HepG2 (cell line): Measurements from ENCODE around the gene NGDN. TPM values are rescaled to one million over a fixed set of nuclear protein-coding genes. Genes with fewer than 3 reads are reported as not detected.

ENCODE experiments used
- ATAC-seq: fragments of 200-7000 bp; cut with Tn5 transposase; 3 replicates; pipeline ENCODE4 v1.9.1; 2020; ENCODE audit warnings: mild to moderate bottlenecking, moderate library complexity
- BruUV-seq: library from RNA; stranded (reverse); fragments of 400-500 nt; replicated peaks from 2 replicates; lab custom pipeline; 2021; lab: Mats Ljungman, UMichigan
- CTCF ChIA-PET: fragments of 300-600 bp; formaldehyde crosslinking; extraction: SDS; loops from one replicate; lab custom pipeline; 2021; ENCODE audit warnings: low total read pairs, inconsistent platforms, low intra/inter-chr PET ratio; lab: Yijun Ruan, JAX
- POLR2A ChIA-PET: fragments of 350-600 bp; sonication (Branson Sonifier 250); formaldehyde crosslinking; loops from one replicate; lab custom pipeline; 2020; ENCODE audit warnings: antibody characterized with exemption, inconsistent platforms; lab: Yijun Ruan, JAX
- DNase-seq: peaks from one replicate; pipeline ENCODE4 v3.0.0-alpha.2; 2015; ENCODE audit warnings: low spot score
- FAIRE-seq: peaks from 3 replicates; lab custom pipeline; 2011; peaks lifted over from hg19 to GRCh38; lab: Jason Lieb, UNC
- H2AFZ ChIP-seq: one replicate; pipeline ENCODE4 v1.6.1; 2011; ENCODE audit warnings: low read length, inconsistent platforms
- H3K27ac ChIP-seq: fragments of 300-600 bp; 3 replicates; pipeline ENCODE4 v1.8.0; 2011; ENCODE audit warnings: mixed run types, mild to moderate bottlenecking, mixed read lengths, low read length, inconsistent platforms; ENCODE audit not compliant: insufficient read depth; ENCODE audit errors: extremely low read length
- H3K27me3 ChIP-seq, 2 experiments: fragments of 200-600 bp in 1 of 2; 2 replicates in 1 of 2; 3 replicates in 1 of 2; pipeline versions ENCODE4 v1.6.0 to v1.8.0; 2011; ENCODE audit warnings: low read length in 2 of 2, mild to moderate bottlenecking in 2 of 2, moderate library complexity in 2 of 2, inconsistent platforms in 1 of 2; ENCODE audit not compliant: insufficient read depth in 2 of 2, control insufficient read depth in 1 of 2
- H3K36me3 ChIP-seq, 2 experiments: fragments of 200-600 bp in 1 of 2; replicated peaks in 1 of 2; 2 replicates in 1 of 2; 3 replicates in 1 of 2; pipeline versions ENCODE4 v1.5.1 to v1.8.0; 2011; ENCODE audit warnings: low read length in 2 of 2, inconsistent platforms in 1 of 2; ENCODE audit not compliant: insufficient read depth in 2 of 2, control insufficient read depth in 1 of 2
- H3K4me1 ChIP-seq: 2 replicates; pipeline ENCODE4 v1.5.1; 2012; ENCODE audit warnings: low read length, inconsistent platforms; ENCODE audit not compliant: insufficient read depth
- H3K4me2 ChIP-seq: 2 replicates; pipeline ENCODE4 v1.6.0; 2011; ENCODE audit warnings: low read depth, low read length, inconsistent platforms
- H3K4me3 ChIP-seq, 3 experiments: fragments of 200-600 bp in 1 of 3; sonication (generic), shearing (Covaris generic) in 1 of 3; replicated peaks in 1 of 3; 2 replicates each; pipeline ENCODE4 v1.5.1; 2011 to 2016; ENCODE audit warnings: low read length in 3 of 3, inconsistent platforms in 2 of 3, low read depth in 2 of 3, mild to moderate bottlenecking in 2 of 3, control low read depth in 1 of 3, mixed read lengths in 1 of 3; ENCODE audit not compliant: insufficient read depth in 1 of 3
- H3K79me2 ChIP-seq: one replicate; pipeline ENCODE4 v1.6.1; 2011; ENCODE audit warnings: low read length, inconsistent platforms; ENCODE audit not compliant: insufficient read depth
- H3K9ac ChIP-seq: 2 replicates; pipeline ENCODE4 v1.6.0; 2011; ENCODE audit warnings: mild to moderate bottlenecking, low read depth, low read length, inconsistent platforms; ENCODE audit not compliant: insufficient read depth
- H3K9me3 ChIP-seq: 2 replicates; pipeline ENCODE4 v1.5.1; 2012; ENCODE audit warnings: mild to moderate bottlenecking, low read length
- H4K20me1 ChIP-seq: 2 replicates; pipeline ENCODE4 v1.6.0; 2011; ENCODE audit warnings: inconsistent platforms, mild to moderate bottlenecking, low read length, moderate library complexity; ENCODE audit not compliant: insufficient read depth
- HBP1 ChIP-seq: IDR thresholded peaks from 2 replicates; pipeline ENCODE4 v1.6.1; 2016; ENCODE audit warnings: low read depth, control low read depth
- HDAC6 ChIP-seq: fragments of 200-600 bp; sonication (generic); IDR thresholded peaks from 2 replicates; pipeline ENCODE4 v1.7.0; 2017; ENCODE audit warnings: mild to moderate bottlenecking, antibody characterized with exemption, low read length, low read depth
- HHEX ChIP-seq: IDR thresholded peaks from 2 replicates; pipeline ENCODE4 v1.6.1; 2016; ENCODE audit warnings: control low read depth
- HNRNPL ChIP-seq: fragments of 200-400 bp; formaldehyde crosslinking; IDR thresholded peaks from 2 replicates; pipeline ENCODE4 v1.6.1; 2017; ENCODE audit warnings: mild to moderate bottlenecking, low read depth, low read length
- NFIB ChIP-seq: sonication (generic); formaldehyde crosslinking; IDR thresholded peaks from 2 replicates; pipeline ENCODE4 v1.9.0; 2021; ENCODE audit warnings: missing genetic modification reagents, mild to moderate bottlenecking, borderline replicate concordance
- SKI ChIP-seq: fragments of 450-650 bp; IDR thresholded peaks from one replicate; pipeline ENCODE4 v1.6.1; 2018; ENCODE audit warnings: mild to moderate bottlenecking; ENCODE audit not compliant: partially characterized antibody
- TRIM24 ChIP-seq: sonication (generic); formaldehyde crosslinking; IDR thresholded peaks from 2 replicates; pipeline ENCODE4 v1.8.0; 2022; ENCODE audit warnings: mild to moderate bottlenecking, missing genetic modification reagents
- ZBTB49 ChIP-seq: sonication (generic); formaldehyde crosslinking; IDR thresholded peaks from 2 replicates; pipeline ENCODE4 v1.4.0; 2020; ENCODE audit warnings: missing genetic modification reagents, borderline replicate concordance
- ZNF205 ChIP-seq: IDR thresholded peaks from 2 replicates; pipeline ENCODE4 v1.6.1; 2018; ENCODE audit warnings: missing biosample characterization, missing genetic modification reagents
- ZNF337 ChIP-seq: sonication (generic); formaldehyde crosslinking; IDR thresholded peaks from 2 replicates; pipeline ENCODE4 v1.5.1; 2020; ENCODE audit warnings: missing genetic modification reagents, low read depth, mild to moderate bottlenecking, borderline replicate concordance
- ZNF432 ChIP-seq: sonication (generic); formaldehyde crosslinking; IDR thresholded peaks from 2 replicates; pipeline ENCODE4 v1.5.0; 2020; ENCODE audit warnings: missing genetic modification reagents, mild to moderate bottlenecking, borderline replicate concordance
- ZNF619 ChIP-seq: sonication (generic); formaldehyde crosslinking; IDR thresholded peaks from 2 replicates; pipeline ENCODE4 v1.4.0; 2020; ENCODE audit warnings: mild to moderate bottlenecking, missing genetic modification reagents
- ZNF713 ChIP-seq: sonication (generic); formaldehyde crosslinking; IDR thresholded peaks from 2 replicates; pipeline ENCODE4 v1.4.0; 2020; ENCODE audit warnings: mild to moderate bottlenecking, missing genetic modification reagents
- WGBS: methylation state at CpG from one replicate; pipeline ENCODE4 v1.1.6; 2017; ENCODE audit warnings: low lambda C conversion rate; 5-methylcytosine and 5-hydroxymethylcytosine counted together
- in situ Hi-C: cut with HindIII; loops from 2 replicates; pipeline ENCODE4 v1.10.0; 2017; ENCODE audit warnings: low pct_unique_long_range_greater_than_20kb; ENCODE audit not compliant: extremely low pct_ligation_motif_present
- intact Hi-C: fragments of 100-400 bp; cut with micrococcal nuclease; formaldehyde crosslinking; loops from one replicate; pipeline ENCODE4 v1.10.0; 2022; ENCODE audit not compliant: unreplicated experiment
- polyA plus RNA-seq, 8 experiments: library from polyadenylated mRNA; depleted of rRNA in 3 of 8; stranded (reverse) in 7 of 8; unstranded in 1 of 8; fragments of >200 nt; fragmentation: Illumina TruSeq in 4 of 8; extraction: Trizol in 4 of 8; gene quantifications; 2 replicates each; pipeline versions ENCODE4 v1.2.1 to v1.2.3, GENCODE V29; 2011 to 2016; ENCODE audit warnings: low read depth in 4 of 8, missing spikeins in 1 of 8, mixed read lengths in 1 of 8; ENCODE audit not compliant: insufficient read depth in 1 of 8
- total RNA-seq, 5 experiments: library from RNA; depleted of rRNA; stranded (reverse); fragments of >200 nt; fragmentation: Illumina TruSeq; extraction: Trizol; gene quantifications; 2 replicates each; pipeline ENCODE4 v1.2.3, GENCODE V29; 2016; ENCODE audit warnings: low read depth in 1 of 5

Gene NGDN
- total and polyA plus RNA-seq, 2 of the 13 experiments (the other 11 are each of a cell fraction or from before 2014, with no cell fraction given), result 154 to 216 TPM

GRCh38 chr14:23442721-23443356 lies 26.7 kb upstream of the NGDN start (continued):
- TF ChIP-seq ZNF432, result no peak
- TF ChIP-seq HDAC6, result no peak
- TF ChIP-seq, all 625 proteins: peak for 4

GRCh38 chr14:23443411-23443812 lies 26.1 kb upstream of the NGDN start:
- FAIRE-seq (no peak), ATAC-seq (no peak; the same call in 2 of the 3 replicates), DNase-seq (no peak)
- Histone ChIP-seq H3K36me3 (no peaks in the 10 kb centered on the region), H3K27ac (no peak overlapping the region), H3K79me2 (no peaks in the 10 kb centered on the region), H3K9ac (no peak overlapping the region), H3K4me1 (peaks cover 15% of the 10 kb centered on the region), H3K9me3 (no peaks in the 10 kb centered on the region), H3K4me3 (no peak overlapping the region), H3K27me3 (peaks cover 15 to 56% of the 10 kb centered on the region in 2 experiments), H4K20me1 (no peaks in the 10 kb centered on the region), H3K4me2 (no peak overlapping the region), H2AFZ (no peak overlapping the region)
- BruUV-seq, result no TSS peak
- ChIA-PET CTCF (no interaction called here), POLR2A (interaction anchor here (0.6 kb wide), 1 partner anchor 26 kb away, joined by 3 read pairs; the partner anchor contains the start of gene NGDN)
- WGBS, result 16% methylated on average over 11 of the region's 11 CpGs
- in situ Hi-C loops (no loop called here), intact Hi-C loops (no loop called here)
- no peak for TF ChIP-seq SKI
- TF ChIP-seq ZNF337 (CRISPR knock-in tag), result no peak
- no peak for TF ChIP-seq ZBTB49 (CRISPR knock-in tag)
- TF ChIP-seq TRIM24 (CRISPR knock-in tag), result 0 out of 2 replicates have a peak, but pooled peaks have one; percentile 9
- TF ChIP-seq ZNF713, result 0 out of 2 replicates have a peak, but pooled peaks have one; percentile 31
- TF ChIP-seq HNRNPL, result no peak
- TF ChIP-seq ZNF619, result peak; percentile 71; the same call in 1 of the 2 replicates
- TF ChIP-seq ZNF205 (CRISPR knock-in tag), result no peak
- TF ChIP-seq HBP1 (CRISPR knock-in tag), result no peak
- TF ChIP-seq NFIB (CRISPR knock-in tag), result 0 out of 2 replicates have a peak, but pooled peaks have one; percentile 38
- TF ChIP-seq HHEX, result no peak
